Astrocyte (in vitro differentiated cells and primary cell): ENCODE results near the gene MCTP1.

Experiments
- EZH2 ChIP-seq: IDR thresholded peaks from 2 replicates; pipeline ENCODE4 v1.6.1; 2012; ENCODE audit warnings: mild to moderate bottlenecking, low read length, inconsistent platforms; ENCODE audit not compliant: insufficient read depth
- TF ChIP-seq, protein P1 (sequence below): IDR thresholded peaks from 2 replicates; pipeline ENCODE4 v1.5.1; 2011; ENCODE audit warnings: low read depth, mild to moderate bottlenecking, inconsistent platforms, low read length, moderate library complexity; ENCODE audit not compliant: insufficient read depth

DNA sequence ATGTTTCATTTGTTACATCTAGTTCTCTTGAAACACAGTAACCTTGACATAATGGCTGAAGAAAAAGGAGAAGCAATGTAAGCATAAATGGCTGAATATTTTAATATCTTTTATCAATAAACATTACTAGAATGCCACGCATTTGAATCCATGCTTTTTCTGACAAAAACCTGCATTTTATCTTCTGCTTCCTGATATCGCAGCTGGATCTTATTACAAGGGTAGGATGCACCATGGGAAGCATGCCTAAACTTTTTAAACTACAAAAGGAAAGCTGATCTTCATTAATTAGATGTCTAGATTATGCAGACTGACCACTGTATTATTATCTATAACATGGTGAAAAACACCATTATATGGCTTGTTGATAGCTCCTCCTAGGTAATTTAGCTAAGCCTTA is 509.8 kb downstream of the MCTP1 start:
- TF ChIP-seq, protein P1, sequence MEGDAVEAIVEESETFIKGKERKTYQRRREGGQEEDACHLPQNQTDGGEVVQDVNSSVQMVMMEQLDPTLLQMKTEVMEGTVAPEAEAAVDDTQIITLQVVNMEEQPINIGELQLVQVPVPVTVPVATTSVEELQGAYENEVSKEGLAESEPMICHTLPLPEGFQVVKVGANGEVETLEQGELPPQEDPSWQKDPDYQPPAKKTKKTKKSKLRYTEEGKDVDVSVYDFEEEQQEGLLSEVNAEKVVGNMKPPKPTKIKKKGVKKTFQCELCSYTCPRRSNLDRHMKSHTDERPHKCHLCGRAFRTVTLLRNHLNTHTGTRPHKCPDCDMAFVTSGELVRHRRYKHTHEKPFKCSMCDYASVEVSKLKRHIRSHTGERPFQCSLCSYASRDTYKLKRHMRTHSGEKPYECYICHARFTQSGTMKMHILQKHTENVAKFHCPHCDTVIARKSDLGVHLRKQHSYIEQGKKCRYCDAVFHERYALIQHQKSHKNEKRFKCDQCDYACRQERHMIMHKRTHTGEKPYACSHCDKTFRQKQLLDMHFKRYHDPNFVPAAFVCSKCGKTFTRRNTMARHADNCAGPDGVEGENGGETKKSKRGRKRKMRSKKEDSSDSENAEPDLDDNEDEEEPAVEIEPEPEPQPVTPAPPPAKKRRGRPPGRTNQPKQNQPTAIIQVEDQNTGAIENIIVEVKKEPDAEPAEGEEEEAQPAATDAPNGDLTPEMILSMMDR: no peak
- TF ChIP-seq EZH2: no peak
